ENCODE measurements around the gene FAM187B.
"Not testable (repeated sequence)": the region's sequence is repeated elsewhere in the genome, so short reads cannot be mapped to it uniquely, and the experiment has no call there.

The FAM187B gene

GRCh38 chr19:35206855-35207254 is 21.7 kb downstream of the FAM187B start:
- no peak overlapping the region for H3K9ac ChIP-seq (ENCODE audit: low read depth, low read length)
- H3K4me1 ChIP-seq (ENCODE audit: control insufficient read depth, insufficient read depth, low read length): peaks cover 29% of the 10 kb centered on the region
- H3K27me3 ChIP-seq (ENCODE audit: control insufficient read depth, insufficient read depth, low read length): no peaks in the 10 kb centered on the region
- no peaks in the 10 kb centered on the region for H3K36me3 ChIP-seq (ENCODE audit: control insufficient read depth, insufficient read depth, low read length)
- no peak overlapping the region for H3K4me3 ChIP-seq (ENCODE audit: low read depth, low read length)
- H3K27ac ChIP-seq (ENCODE audit: low read depth, low read length): no peak overlapping the region
- H3K9me3 ChIP-seq (ENCODE audit: control insufficient read depth, insufficient read depth, low read length): no peaks in the 10 kb centered on the region

GRCh38 chr19:35206379-35206778 is 22.2 kb downstream of the FAM187B start:
- Histone ChIP-seq H3K9me3 (ENCODE audit: control insufficient read depth, insufficient read depth, low read length) (no peaks in the 10 kb centered on the region), H3K27ac (ENCODE audit: low read depth, low read length) (no peak overlapping the region), H3K9ac (ENCODE audit: low read depth, low read length) (no peak overlapping the region), H3K4me1 (ENCODE audit: control insufficient read depth, insufficient read depth, low read length) (peaks cover 29% of the 10 kb centered on the region), H3K4me3 (ENCODE audit: low read depth, low read length) (no peak overlapping the region), H3K36me3 (ENCODE audit: control insufficient read depth, insufficient read depth, low read length) (no peaks in the 10 kb centered on the region), H3K27me3 (ENCODE audit: control insufficient read depth, insufficient read depth, low read length) (no peaks in the 10 kb centered on the region)

- Histone ChIP-seq H3K27ac (ENCODE audit: low read depth, low read length) (no peak overlapping the region), H3K36me3 (ENCODE audit: control insufficient read depth, insufficient read depth, low read length) (no peaks in the 10 kb centered on the region), H3K9me3 (ENCODE audit: control insufficient read depth, insufficient read depth, low read length) (no peaks in the 10 kb centered on the region), H3K27me3 (ENCODE audit: control insufficient read depth, insufficient read depth, low read length) (no peaks in the 10 kb centered on the region), H3K4me1 (ENCODE audit: control insufficient read depth, insufficient read depth, low read length) (peaks cover 29% of the 10 kb centered on the region), H3K4me3 (ENCODE audit: low read depth, low read length) (no peak overlapping the region), H3K9ac (ENCODE audit: low read depth, low read length) (no peak overlapping the region)
Observed at GRCh38 chr19:35205733-35206323, 22.7 kb downstream of the FAM187B start.

GRCh38 chr19:35204799-35205732 is 23.5 kb downstream of the FAM187B start:
- Histone ChIP-seq H3K4me3 (ENCODE audit: low read depth, low read length) (no peak overlapping the region), H3K27ac (ENCODE audit: low read depth, low read length) (no peak overlapping the region), H3K4me1 (ENCODE audit: control insufficient read depth, insufficient read depth, low read length) (peaks cover 29% of the 10 kb centered on the region), H3K9ac (ENCODE audit: low read depth, low read length) (no peak overlapping the region), H3K36me3 (ENCODE audit: control insufficient read depth, insufficient read depth, low read length) (no peaks in the 10 kb centered on the region), H3K27me3 (ENCODE audit: control insufficient read depth, insufficient read depth, low read length) (no peaks in the 10 kb centered on the region), H3K9me3 (ENCODE audit: control insufficient read depth, insufficient read depth, low read length) (no peaks in the 10 kb centered on the region)

GRCh38 chr19:35202722-35203688 is 25.5 kb downstream of the FAM187B start:
- Histone ChIP-seq H3K27me3 (ENCODE audit: control insufficient read depth, insufficient read depth, low read length) (no peaks in the 10 kb centered on the region), H3K4me1 (ENCODE audit: control insufficient read depth, insufficient read depth, low read length) (peaks cover 29% of the 10 kb centered on the region), H3K4me3 (ENCODE audit: low read depth, low read length) (peak overlapping the region; percentile 41), H3K36me3 (ENCODE audit: control insufficient read depth, insufficient read depth, low read length) (no peaks in the 10 kb centered on the region), H3K9ac (ENCODE audit: low read depth, low read length) (peak overlapping the region; percentile 30; the same call in 1 of the 2 replicates), H3K9me3 (ENCODE audit: control insufficient read depth, insufficient read depth, low read length) (no peaks in the 10 kb centered on the region), H3K27ac (ENCODE audit: low read depth, low read length) (peak overlapping the region; percentile 92)

GRCh38 chr19:35199481-35199880 is 29.1 kb downstream of the FAM187B start:
- Histone ChIP-seq H3K27ac (ENCODE audit: low read depth, low read length) (no peak overlapping the region), H3K4me3 (ENCODE audit: low read depth, low read length) (no peak overlapping the region), H3K9me3 (ENCODE audit: control insufficient read depth, insufficient read depth, low read length) (no peaks in the 10 kb centered on the region), H3K4me1 (ENCODE audit: control insufficient read depth, insufficient read depth, low read length) (peaks cover 20% of the 10 kb centered on the region), H3K36me3 (ENCODE audit: control insufficient read depth, insufficient read depth, low read length) (no peaks in the 10 kb centered on the region), H3K9ac (ENCODE audit: low read depth, low read length) (no peak overlapping the region), H3K27me3 (ENCODE audit: control insufficient read depth, insufficient read depth, low read length) (no peaks in the 10 kb centered on the region)

GRCh38 chr19:35196861-35197260 is 31.7 kb downstream of the FAM187B start:
- H3K27me3 ChIP-seq (ENCODE audit: control insufficient read depth, insufficient read depth, low read length); H3K4me3 ChIP-seq (ENCODE audit: low read depth, low read length); H3K36me3 ChIP-seq (ENCODE audit: control insufficient read depth, insufficient read depth, low read length); H3K9ac ChIP-seq (ENCODE audit: low read depth, low read length); H3K27ac ChIP-seq (ENCODE audit: low read depth, low read length); H3K4me1 ChIP-seq (ENCODE audit: control insufficient read depth, insufficient read depth, low read length); H3K9me3 ChIP-seq (ENCODE audit: control insufficient read depth, insufficient read depth, low read length): not testable (repeated sequence)

- Histone ChIP-seq H3K27me3 (ENCODE audit: control insufficient read depth, insufficient read depth, low read length) (no peaks in the 10 kb centered on the region), H3K27ac (ENCODE audit: low read depth, low read length) (no peak overlapping the region), H3K9me3 (ENCODE audit: control insufficient read depth, insufficient read depth, low read length) (no peaks in the 10 kb centered on the region), H3K4me1 (ENCODE audit: control insufficient read depth, insufficient read depth, low read length) (no peaks in the 10 kb centered on the region), H3K9ac (ENCODE audit: low read depth, low read length) (no peak overlapping the region), H3K36me3 (ENCODE audit: control insufficient read depth, insufficient read depth, low read length) (no peaks in the 10 kb centered on the region), H3K4me3 (ENCODE audit: low read depth, low read length) (no peak overlapping the region)
Observed at GRCh38 chr19:35195830-35196229, 32.7 kb downstream of the FAM187B start.

GRCh38 chr19:35194012-35194984 is 34.2 kb downstream of the FAM187B start:
- no peaks in the 10 kb centered on the region for H3K4me1 ChIP-seq (ENCODE audit: control insufficient read depth, insufficient read depth, low read length)
- H3K27ac ChIP-seq (ENCODE audit: low read depth, low read length): no peak overlapping the region
- H3K4me3 ChIP-seq (ENCODE audit: low read depth, low read length): no peak overlapping the region
- H3K27me3 ChIP-seq (ENCODE audit: control insufficient read depth, insufficient read depth, low read length): no peaks in the 10 kb centered on the region
- no peak overlapping the region for H3K9ac ChIP-seq (ENCODE audit: low read depth, low read length)
- H3K36me3 ChIP-seq (ENCODE audit: control insufficient read depth, insufficient read depth, low read length): no peaks in the 10 kb centered on the region
- H3K9me3 ChIP-seq (ENCODE audit: control insufficient read depth, insufficient read depth, low read length): no peaks in the 10 kb centered on the region

GRCh38 chr19:35184884-35185283 is 43.7 kb downstream of the FAM187B start:
- Histone ChIP-seq H3K36me3 (ENCODE audit: control insufficient read depth, insufficient read depth, low read length) (no peaks in the 10 kb centered on the region), H3K9ac (ENCODE audit: low read depth, low read length) (no peak overlapping the region), H3K9me3 (ENCODE audit: control insufficient read depth, insufficient read depth, low read length) (no peaks in the 10 kb centered on the region), H3K4me1 (ENCODE audit: control insufficient read depth, insufficient read depth, low read length) (no peaks in the 10 kb centered on the region), H3K27me3 (ENCODE audit: control insufficient read depth, insufficient read depth, low read length) (no peaks in the 10 kb centered on the region), H3K4me3 (ENCODE audit: low read depth, low read length) (no peak overlapping the region), H3K27ac (ENCODE audit: low read depth, low read length) (no peak overlapping the region)
